ENCODE measurements around the gene TFAP2E. TPM values are rescaled to one million over a fixed set of nuclear protein-coding genes. Genes with fewer than 3 reads are reported as not detected.
A peak's percentile ranks its signal among the peaks of the same experiment; 100 is the strongest.
"Not testable (repeated sequence)": the region's sequence is repeated elsewhere in the genome, so short reads cannot be mapped to it uniquely, and the experiment has no call there.

The TFAP2E gene
- total and polyA plus RNA-seq, 7 donors: 0.27 to 1.2 (median 0.55) TPM; not detected in 2

- WGBS, 2 donors: 15 to 20% methylated on average over 70 of the region's 70 CpGs
- Histone ChIP-seq H3K36me3 (no peaks in the 10 kb centered on the region), H3K27ac (peak overlapping the region in 1 of 4 donors; percentile 6), H3K4me3 (peak overlapping the region; percentile 2 to 55 (median 42)), H3K27me3 (peaks cover 34 to 64% (median 52%) of the 10 kb centered on the region in 3 donors), H3K9me3 (no peaks in the 10 kb centered on the region), H3K4me1 (peaks cover 0 to 36% (median 32%) of the 10 kb centered on the region in 4 donors)
- intact Hi-C loops (cut with DNase I): no loop called here
- TF ChIP-seq POLR2A (IDR thresholded peaks at IDR 0.05) (no peak), POLR2AphosphoS5 (IDR thresholded peaks at IDR 0.05) (no peak), EP300 (IDR thresholded peaks at IDR 0.05) (no peak), CTCF (IDR thresholded peaks at IDR 0.05) (no peak)
- DNase-seq: no peak
These were observed 4.2 kb downstream of the TFAP2E start for GRCh38 chr1:35577071-35577998.

GRCh38 chr1:35580949-35581388 lies 7.9 kb downstream of the TFAP2E start:
- WGBS, 2 donors: 33 to 62% methylated on average over 4 of the region's 4 CpGs

GRCh38 chr1:35581621-35582020 lies 8.5 kb downstream of the TFAP2E start:
- DNase-seq; H3K27ac ChIP-seq; intact Hi-C loops (cut with DNase I); H3K4me3 ChIP-seq; H3K36me3 ChIP-seq; H3K9me3 ChIP-seq: not testable (repeated sequence)
- H3K4me1 ChIP-seq: peaks cover 0 to 19% (median 18%) of the 10 kb centered on the region in 4 donors
- H3K27me3 ChIP-seq: peaks cover 7 to 21% (median 13%) of the 10 kb centered on the region in 3 donors
- WGBS, 2 donors: 92 to 93% methylated on average over 9 of the region's 9 CpGs

More at GRCh38 chr1:35580949-35581388, 7.9 kb downstream of the TFAP2E start:
- TF ChIP-seq POLR2A (IDR thresholded peaks at IDR 0.05): no peak
- Histone ChIP-seq H3K36me3 (no peaks in the 10 kb centered on the region), H3K4me1 (peaks cover 0 to 23% (median 21%) of the 10 kb centered on the region in 4 donors), H3K4me3 (no peak overlapping the region), H3K9me3 (no peaks in the 10 kb centered on the region), H3K27me3 (peaks cover 9 to 28% (median 19%) of the 10 kb centered on the region in 3 donors), H3K27ac (no peak overlapping the region)
- no peak for DNase-seq
- intact Hi-C loops (cut with DNase I): no loop called here

- H3K4me3 ChIP-seq: no peak overlapping the region
- TF ChIP-seq POLR2A (IDR thresholded peaks at IDR 0.05) (no peak), CTCF (IDR thresholded peaks at IDR 0.05) (no peak)
- H3K4me1 ChIP-seq: no peaks in the 10 kb centered on the region
- 89 to 96% methylated on average over 3 of the region's 3 CpGs for WGBS, 2 donors
- no peak overlapping the region for H3K27ac ChIP-seq
- H3K27me3 ChIP-seq: no peaks in the 10 kb centered on the region
- no peaks in the 10 kb centered on the region for H3K36me3 ChIP-seq
- peak; percentile 20 for DNase-seq
- no peaks in the 10 kb centered on the region for H3K9me3 ChIP-seq
- intact Hi-C loops (cut with DNase I): no loop called here
These were observed 12.2 kb downstream of the TFAP2E start for GRCh38 chr1:35585281-35585680.

GRCh38 chr1:35585805-35586204 lies 12.7 kb downstream of the TFAP2E start:
- 92 to 98% methylated on average over 1 of the region's 1 CpG for WGBS, 2 donors
- H3K4me1 ChIP-seq; H3K27me3 ChIP-seq; H3K36me3 ChIP-seq; intact Hi-C loops (cut with DNase I); H3K9me3 ChIP-seq; H3K4me3 ChIP-seq; H3K27ac ChIP-seq: not testable (repeated sequence)
- DNase-seq: peak; percentile 7

- no peak for TF ChIP-seq CTCF (IDR thresholded peaks at IDR 0.05)
- TF ChIP-seq POLR2A (IDR thresholded peaks at IDR 0.05): no peak
- TF ChIP-seq EP300 (IDR thresholded peaks at IDR 0.05): no peak
- DNase-seq: no peak
- Histone ChIP-seq H3K36me3 (no peaks in the 10 kb centered on the region), H3K27me3 (no peaks in the 10 kb centered on the region), H3K4me1 (no peaks in the 10 kb centered on the region), H3K27ac (no peak overlapping the region), H3K4me3 (no peak overlapping the region), H3K9me3 (no peaks in the 10 kb centered on the region)
- intact Hi-C loops (cut with DNase I): no loop called here
- WGBS, 2 donors: 95 to 96% methylated on average over 7 of the region's 7 CpGs
These were observed 13.7 kb downstream of the TFAP2E start for GRCh38 chr1:35586808-35587207.

Measured in sigmoid colon (tissue), 7 donors.